Measurements from ENCODE around the gene CLMN. TPM values are rescaled to one million over a fixed set of nuclear protein-coding genes. Genes with fewer than 3 reads are reported as not detected.

Gene CLMN, protein sequence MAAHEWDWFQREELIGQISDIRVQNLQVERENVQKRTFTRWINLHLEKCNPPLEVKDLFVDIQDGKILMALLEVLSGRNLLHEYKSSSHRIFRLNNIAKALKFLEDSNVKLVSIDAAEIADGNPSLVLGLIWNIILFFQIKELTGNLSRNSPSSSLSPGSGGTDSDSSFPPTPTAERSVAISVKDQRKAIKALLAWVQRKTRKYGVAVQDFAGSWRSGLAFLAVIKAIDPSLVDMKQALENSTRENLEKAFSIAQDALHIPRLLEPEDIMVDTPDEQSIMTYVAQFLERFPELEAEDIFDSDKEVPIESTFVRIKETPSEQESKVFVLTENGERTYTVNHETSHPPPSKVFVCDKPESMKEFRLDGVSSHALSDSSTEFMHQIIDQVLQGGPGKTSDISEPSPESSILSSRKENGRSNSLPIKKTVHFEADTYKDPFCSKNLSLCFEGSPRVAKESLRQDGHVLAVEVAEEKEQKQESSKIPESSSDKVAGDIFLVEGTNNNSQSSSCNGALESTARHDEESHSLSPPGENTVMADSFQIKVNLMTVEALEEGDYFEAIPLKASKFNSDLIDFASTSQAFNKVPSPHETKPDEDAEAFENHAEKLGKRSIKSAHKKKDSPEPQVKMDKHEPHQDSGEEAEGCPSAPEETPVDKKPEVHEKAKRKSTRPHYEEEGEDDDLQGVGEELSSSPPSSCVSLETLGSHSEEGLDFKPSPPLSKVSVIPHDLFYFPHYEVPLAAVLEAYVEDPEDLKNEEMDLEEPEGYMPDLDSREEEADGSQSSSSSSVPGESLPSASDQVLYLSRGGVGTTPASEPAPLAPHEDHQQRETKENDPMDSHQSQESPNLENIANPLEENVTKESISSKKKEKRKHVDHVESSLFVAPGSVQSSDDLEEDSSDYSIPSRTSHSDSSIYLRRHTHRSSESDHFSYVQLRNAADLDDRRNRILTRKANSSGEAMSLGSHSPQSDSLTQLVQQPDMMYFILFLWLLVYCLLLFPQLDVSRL
- 8.5 TPM for total RNA-seq

DNA sequence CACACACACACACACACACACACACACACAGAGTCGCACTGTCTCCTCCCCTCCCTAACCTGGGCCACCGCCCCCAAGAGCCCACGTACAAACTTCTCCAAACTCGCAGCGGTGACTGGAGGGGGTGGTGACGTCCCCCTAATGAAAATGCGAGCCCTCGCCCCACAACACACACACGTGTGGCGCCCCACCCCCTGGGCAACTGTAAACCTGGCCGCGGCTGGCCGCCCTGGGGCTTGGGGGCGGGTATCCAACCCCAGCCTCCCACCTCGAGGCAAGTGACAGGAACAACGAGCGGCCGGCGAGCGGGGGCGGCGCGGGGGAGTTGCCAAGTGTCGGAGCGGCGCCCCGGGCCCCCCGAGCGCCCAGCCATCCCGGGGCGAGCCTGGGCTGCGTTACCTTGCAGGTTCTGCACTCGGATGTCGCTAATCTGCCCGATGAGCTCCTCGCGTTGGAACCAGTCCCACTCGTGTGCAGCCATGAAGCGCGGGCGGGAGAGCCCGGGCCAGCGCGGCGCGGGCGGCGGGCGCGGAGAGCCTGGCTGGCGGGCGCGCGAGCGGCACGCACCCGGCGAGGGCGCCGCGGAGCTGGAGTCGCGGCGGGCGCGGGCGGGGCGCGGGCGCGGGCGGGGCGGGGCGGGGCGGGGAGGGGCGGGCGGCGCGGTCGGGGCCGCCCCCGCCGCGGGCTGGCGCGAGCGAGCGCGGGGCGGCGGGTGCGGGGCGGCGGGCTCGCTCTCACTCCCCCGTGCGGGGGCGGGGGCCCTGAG lies at the start of gene CLMN:
Gene CLMN (minus strand): TSS at position 597 of the 766 bp plus-strand sequence. CDS start 116 bp downstream, at position 481.
- peak; percentile 61 for DNase-seq

DNA sequence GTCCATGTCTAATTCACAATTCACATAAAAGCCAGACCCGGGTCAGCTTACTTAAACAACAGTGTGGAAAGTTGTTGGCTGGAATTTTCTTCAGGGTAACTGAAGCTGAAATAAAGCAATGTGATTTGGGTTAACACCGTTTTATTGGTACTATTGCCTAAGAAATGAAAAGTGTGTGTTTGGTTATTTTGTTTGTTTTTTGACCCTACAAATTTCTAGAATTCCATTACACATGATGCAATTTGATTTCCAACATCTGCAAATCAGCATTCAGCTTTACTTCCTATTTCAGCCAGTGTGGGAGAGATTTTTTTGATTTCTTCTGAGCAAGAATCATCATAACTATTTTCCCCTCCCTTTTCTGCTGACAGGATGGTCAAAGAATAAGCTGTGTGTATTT lies 45.7 kb upstream of the CLMN start:
- DNase-seq: no peak

DNA sequence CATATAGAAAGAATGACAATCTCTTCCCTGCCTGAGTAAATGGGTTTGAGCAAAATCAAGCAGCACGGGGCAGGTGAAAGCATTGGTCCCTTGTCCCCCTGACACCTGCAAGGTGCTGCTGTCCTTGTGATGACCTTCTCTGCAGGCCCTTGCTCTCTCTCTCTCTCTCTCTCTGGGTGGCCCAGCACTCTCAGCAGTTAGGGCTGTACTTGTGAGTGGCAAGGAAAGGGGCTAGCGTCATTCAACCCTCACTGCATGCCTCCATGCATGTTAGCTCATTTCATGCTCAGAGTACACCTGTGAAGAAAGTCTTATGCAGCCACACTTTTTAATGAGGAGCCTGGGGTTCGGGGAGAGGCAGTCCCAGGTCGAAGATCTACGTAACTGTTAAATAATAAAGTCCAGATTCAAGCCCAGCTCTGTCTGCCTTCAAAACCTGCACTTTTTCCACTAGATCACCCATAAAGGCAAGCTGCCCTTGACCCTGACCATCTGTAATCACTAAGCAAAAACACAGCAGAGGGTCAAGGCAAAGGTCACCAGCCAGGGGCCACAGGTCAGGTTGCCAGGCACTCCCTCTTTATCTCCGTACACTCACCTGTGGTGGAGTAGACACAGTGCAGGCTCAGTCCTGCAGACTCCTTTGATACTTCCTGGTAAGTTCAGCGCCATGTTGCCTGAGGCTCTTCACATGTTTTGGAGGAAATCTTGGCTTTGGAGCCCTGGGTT lies 44.9 kb upstream of the CLMN start:
- no peak for DNase-seq

DNA sequence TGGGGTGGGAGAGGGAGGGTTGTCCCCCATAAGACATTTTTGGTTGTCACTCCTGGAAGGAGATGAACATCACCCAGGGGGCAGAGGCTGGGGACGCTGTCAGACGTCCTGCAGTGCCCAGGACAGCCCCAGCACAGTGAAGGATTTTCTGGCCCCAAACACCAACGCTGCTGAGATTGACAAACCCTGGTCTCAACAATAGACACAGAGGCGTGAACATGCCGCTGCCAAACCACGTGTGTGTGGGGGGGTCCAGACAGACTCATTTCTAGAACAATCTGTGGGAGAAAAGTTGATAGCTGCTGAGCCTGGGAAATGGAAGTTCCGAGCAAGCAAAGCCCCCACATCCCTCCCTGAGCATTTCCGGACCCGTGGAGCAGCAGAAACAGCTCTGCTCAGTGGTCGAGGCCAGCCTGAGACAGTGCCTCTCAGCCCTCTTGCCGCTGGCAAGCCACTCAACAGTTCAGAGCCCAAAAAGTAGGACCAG lies 43.8 kb upstream of the CLMN start:
- no peak for DNase-seq

DNA sequence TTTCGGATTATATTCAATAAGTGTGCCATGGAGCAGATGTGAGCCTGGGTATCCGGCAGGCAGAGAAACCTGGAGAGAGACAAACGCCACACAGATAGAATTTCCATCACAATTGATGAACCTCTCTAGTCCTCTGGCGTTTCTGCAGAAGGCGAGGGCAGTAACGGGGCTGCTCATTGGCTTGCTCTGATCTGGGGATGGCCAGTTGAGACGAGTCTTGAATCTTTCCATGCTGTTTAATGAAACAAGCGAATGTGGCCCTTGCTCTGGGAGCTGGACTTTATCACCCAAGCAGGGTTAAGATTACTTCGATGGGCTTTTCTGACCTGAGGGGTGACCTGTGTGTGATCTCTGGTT lies 42.4 kb upstream of the CLMN start:
- no peak for DNase-seq

DNA sequence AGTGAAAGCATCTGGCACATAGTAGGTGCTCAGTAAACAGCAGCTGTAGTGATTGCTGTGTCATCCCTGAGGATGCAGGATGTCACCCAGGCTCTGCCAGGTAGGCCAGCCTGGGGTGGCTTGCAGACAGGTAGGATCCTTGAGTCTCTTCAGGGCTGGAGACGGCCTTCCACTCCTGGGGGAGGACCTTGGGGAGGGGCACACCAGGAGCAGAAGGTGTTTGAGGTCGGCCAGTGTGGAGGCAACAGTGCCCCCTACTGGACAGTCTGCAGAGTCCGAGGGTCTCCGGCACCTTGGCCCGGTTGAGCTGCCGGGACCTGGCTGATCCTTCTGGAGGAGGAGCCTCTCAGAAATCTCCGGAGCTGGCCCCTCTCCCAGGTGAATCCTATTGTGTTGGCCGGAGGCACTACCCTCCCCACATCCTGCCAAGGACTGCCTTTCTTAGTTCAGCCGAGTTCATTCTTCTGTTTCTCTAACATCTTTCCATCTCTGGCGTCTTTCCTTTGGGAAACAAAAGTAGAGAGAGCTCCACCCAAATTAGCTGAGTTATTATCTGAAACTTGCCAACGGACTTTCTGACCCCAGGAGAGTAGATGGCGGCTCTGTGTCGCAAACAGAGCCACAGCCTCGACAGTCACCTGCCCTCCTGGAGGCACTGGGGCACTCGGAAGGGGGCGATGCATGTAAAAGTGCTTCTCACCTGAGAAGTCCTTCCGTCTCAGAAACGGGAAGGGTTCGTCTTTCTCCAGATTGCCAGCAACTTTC lies 41.8 kb upstream of the CLMN start:
- peak; percentile 28 for DNase-seq

DNA sequence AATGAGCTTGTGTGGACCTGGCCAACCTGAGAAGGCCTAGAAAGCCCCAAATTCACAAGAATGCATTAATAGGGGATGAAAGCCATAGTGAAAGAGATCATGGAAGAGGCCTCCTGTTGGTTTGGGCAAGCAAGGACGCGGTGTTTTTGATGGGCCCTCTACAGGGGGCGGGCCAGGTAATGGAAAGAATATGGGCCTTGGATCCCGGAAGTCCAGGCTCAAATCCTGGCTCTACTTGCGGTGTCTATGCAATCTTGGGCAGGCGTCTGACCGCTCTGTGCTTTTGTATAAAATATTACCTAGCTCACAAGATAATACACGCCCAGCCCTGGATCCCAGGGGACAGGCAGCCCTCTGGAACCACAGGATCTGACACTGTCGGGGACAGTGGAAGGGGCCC lies 41.1 kb upstream of the CLMN start:
- no peak for DNase-seq

DNA sequence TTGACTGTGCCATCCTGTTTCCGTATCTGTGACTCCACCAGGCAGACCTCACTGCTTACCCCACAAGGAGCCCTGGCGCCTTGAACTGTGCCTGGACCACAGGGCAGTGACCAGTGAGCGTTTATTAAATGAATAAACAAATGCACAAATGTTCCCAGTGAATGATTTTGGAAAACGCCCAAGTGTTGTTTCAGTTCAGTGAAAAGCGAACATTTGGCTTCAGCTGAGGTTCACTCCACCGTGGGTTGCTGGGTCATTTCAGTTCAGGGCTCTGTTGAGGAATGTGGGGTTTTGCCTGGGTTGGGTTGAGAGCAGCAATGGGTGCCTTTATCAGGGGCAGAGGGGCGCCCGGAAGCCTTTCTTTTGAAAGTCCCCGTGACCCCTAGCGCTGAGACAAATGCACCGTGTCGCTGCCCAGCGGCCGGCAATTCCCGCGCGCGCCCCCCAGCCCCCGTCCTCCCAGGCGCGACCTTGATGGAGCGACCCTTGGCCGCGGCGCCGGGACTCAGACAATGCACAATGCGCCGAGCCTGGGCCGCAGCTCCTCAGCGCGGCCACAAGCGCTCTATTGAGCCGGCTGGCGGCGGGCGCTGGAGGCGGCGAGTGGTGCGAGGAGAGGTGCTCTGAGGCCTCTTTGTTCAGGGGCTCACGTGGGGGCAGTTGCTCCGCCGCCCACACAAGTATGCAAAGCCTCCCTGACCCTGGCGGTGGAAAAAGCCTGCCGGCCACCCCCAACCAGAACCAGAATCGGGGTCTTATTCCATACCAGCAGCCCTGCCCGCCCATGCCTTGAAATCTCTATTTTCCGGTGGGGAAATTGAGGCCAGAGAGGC lies 40.5 kb upstream of the CLMN start:
- peak; percentile 41 for DNase-seq

DNA sequence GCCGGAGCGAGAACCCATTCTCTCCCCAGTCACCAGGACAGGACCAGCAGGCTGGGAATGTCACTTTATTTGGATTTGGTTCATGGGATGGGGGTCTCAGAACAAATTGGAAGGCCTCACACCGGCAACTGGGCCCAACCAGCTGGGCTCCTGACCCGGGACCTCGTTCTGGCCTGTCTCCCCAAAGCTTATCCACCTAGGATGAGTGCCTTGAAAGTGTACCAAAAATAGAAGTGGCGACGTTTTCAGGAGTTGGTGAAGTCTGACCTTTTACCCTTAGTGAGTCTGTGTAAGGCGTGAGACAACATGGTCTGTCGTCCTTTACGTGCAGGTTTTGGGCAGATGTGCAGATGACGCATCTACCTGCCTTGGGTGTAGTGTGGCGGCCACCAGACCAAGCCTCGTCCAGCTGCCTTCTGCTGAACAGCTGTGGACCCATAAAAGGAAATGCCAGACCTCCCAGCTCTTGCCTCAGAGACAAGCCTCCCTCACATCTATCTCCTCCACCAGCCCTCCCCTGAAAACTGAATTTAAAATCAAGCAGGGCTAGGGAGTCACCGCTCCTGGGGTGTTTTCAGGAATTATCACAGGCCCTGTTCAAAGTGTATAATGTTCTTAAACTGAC lies 36.6 kb upstream of the CLMN start:
- DNase-seq: peak; percentile 26

DNA sequence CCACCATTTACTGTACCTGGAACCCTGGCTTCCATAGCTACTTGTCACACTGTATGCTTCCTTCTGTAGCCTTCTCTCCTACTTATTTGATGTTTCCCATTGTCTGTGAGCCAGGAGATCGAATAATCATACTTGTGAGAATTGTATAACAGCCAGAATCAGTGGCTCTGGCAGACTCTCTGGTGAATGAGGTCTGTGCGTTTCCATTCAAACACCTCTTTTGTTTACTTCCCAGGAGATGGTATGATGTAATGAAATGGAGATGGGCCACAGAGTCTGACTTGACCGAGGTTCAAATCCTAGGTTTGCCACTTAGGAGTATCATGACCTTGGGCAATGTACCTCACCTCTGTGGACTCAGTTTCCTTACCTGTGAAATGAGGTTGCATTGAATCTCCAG lies 35.7 kb upstream of the CLMN start:
- no peak for DNase-seq

DNA sequence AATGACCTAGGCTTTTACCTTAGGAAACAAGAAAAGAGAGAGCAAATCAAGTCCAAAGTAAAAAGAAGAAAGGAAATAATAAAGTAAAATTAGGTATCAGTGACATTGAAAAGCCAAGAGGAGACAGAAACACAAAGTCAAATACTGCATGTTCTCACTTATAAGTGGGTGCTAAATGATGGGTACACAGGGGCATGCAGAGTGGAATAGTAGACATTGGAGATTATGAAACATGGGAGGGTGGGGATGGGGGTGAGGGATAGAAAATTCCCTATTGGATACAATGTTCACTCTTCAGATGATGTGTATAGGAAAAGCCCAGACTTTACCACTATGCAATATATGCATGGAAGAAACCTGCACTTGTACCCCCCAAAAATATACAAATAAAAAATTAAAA lies 35.1 kb upstream of the CLMN start:
- no peak for DNase-seq

DNA sequence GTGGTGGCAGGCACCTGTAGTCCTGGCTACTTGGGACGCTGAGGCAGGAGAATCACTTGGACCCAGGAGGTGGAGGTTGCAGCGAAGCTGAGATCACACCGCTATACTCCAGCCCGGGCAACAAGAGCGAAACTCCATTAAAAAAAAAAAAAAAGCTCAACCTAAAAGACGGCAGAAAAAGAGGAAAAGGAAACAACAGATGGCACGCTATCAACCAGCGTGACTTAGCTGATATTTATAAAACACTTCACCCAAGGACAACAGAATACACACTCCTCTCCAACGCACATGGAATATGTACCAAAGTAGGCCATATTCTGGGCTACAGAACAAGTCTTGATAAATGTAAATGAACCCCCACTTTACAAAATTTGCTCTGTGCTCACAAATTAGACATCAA lies 34.0 kb upstream of the CLMN start:
- DNase-seq: no peak

DNA sequence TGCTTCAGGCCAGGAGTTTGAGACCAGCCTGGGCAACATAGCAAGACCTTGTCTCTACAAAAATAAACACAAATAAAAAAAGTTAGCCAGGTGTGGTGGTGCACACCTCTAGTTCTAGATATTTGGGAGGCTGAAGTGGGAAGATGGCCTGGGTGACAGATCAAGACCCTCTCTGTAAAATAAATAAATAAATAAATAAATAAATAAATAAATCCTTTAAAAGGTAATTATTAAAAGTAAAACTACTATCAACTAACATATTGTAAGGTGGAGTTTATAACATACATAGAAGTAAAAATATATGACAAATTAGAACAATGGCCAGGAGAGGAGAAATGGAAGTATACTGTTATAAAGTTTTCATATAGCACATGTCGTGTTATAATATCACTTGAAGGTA lies 33.3 kb upstream of the CLMN start:
- no peak for DNase-seq

DNA sequence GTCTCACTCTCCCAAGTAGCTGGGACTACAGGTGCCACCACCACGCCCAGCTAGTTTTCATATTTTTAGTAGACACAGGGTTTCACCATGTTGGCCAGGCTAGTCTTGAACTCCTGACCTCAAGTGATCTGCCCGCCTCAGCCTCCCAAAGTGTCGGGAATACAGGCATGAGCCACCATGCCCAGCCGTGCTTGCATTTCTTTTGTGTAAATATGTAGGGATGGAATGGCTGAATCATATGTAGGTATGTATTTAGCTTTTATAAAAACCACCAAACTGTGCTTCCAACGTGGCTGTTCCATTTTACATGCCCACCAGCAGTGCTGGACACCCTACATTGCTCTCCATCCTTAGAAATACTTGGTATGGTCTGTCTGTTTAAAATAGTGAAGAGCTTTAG lies 32.8 kb upstream of the CLMN start:
- DNase-seq: no peak

DNA sequence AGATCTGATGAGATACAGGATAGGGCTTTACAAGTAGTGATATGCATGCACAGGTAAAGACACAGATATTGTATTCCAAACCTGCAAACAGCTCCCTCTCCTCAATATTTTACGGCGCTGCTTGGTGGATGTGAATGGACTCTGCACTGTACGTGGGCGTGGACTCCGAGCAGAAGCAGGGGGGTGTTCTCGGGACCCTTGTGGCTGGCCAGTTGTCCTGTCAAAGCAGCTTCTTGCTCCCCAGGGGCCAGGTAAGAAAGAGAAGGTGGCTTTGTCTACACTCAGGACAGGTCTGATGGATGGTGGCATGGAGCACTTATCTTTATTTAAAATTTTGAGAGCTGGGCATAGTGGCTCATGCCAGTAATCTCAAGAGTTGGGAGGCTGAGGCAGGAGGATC lies 29.5 kb upstream of the CLMN start:
- no peak for DNase-seq

DNA sequence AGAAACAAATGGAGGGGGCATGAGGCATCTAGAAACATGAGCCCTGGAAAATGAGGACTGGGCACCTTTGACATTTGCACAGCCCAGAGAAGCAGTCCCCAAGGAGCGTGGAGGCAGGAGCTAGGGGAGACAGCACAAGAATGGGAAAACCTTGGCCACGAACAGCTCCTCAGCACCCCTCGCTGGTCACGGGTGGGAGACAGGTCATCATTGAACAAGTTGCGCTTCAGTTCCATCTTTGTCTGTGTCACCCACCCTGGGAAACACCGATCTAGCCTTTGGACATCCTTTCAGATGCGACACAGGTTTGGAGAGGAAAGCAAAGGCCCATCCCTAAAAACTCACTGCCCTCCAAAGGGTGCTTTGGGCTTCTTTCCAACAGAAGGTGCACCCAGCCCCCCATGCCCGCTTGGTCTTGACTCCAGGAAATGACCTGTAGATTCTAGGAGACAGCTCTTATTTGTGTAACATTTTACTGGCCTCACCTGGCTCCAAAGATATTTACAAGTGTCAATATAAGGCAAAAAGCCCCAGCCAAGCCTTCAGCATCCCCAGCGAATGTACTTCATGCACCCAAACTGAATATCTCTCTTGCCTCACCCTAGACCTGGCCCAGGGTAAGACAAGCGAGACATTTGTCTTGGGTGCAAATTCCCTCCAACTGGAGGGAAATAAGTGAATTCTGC lies 28.8 kb upstream of the CLMN start:
- DNase-seq: no peak

DNA sequence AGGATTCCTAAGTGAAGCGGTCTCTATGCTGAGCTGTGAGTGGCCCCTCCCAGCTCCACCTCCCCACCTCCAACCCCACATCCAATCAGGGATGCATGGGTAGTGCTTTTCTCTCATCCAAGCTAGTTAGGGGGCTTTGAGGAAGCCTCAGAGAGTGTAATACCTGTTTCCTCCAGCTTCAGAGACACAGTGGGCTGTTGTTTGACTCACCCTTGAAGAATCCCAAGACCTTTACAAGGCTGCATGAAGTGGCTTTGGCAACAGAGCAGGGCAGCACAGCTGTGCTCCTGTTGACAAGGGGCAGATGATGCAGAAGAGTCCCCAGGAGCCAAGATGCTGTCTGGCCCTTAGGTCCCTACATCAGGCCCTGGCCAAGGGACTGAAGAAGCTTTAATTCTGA lies 27.1 kb upstream of the CLMN start:
- DNase-seq: peak; percentile 22

DNA sequence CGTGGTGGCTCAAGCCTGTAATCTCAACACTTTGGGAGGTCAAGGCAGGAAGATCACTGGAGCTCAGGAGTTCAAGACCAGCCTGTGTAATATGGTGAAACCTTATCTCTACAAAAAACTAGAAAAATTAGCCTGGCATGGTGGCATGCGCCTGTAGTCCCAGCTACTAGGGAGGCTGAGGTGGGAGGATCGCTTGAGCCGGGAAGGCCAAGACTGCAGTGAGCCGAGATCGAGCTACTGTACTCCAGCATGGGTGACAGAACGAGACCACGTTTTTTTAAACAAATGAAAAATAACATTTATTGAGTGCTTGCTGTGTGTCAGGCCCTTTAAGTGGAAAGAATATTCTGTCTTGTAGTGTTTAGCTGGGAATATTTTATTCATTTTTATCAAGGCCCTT lies 26.6 kb upstream of the CLMN start:
- DNase-seq: no peak

DNA sequence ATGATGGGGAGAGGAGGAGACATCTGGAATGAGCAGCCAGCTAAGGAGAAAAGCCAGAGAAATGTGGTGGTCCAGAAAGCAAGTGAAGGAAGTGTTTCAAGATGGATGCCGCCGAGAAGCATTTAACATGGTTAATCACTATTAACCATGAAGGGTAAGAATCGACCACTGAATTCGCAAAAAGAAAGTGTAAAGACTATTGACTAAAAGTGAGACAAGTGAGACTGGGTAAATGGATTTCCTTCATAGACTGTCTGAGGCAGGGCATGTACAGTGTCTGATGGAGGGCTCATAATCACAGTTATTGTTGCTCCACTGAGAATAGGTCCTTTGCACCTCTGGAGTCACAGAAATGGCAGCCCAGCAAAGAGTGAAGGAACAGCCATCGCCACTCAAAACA lies 25.3 kb upstream of the CLMN start:
- DNase-seq: no peak

Measured in tongue (tissue), 2 donors.